NT2/D1 (cell line): Measurements from ENCODE around the gene GPX2.

Experiments
- DNase-seq: peaks from one replicate; pipeline ENCODE4 v3.0.0-alpha.2; 2011; ENCODE audit warnings: low read depth, low spot score
- H3K27me3 ChIP-seq: 2 replicates; pipeline ENCODE4 v1.6.0; 2011; ENCODE audit warnings: mild to moderate bottlenecking; ENCODE audit not compliant: insufficient read length, insufficient read depth
- H3K36me3 ChIP-seq: 2 replicates; pipeline ENCODE4 v1.6.1; 2011; ENCODE audit warnings: mild to moderate bottlenecking, low read length, mixed read lengths; ENCODE audit not compliant: insufficient read depth, insufficient read length
- H3K4me1 ChIP-seq: 2 replicates; pipeline ENCODE4 v1.5.1; 2011; ENCODE audit not compliant: insufficient read depth, insufficient read length
- H3K4me3 ChIP-seq: 2 replicates; pipeline ENCODE4 v1.5.1; 2011; ENCODE audit warnings: low read depth; ENCODE audit not compliant: insufficient read length
- H3K9ac ChIP-seq: 2 replicates; pipeline ENCODE4 v1.6.0; 2011; ENCODE audit warnings: low read depth; ENCODE audit not compliant: insufficient read length
- H3K9me3 ChIP-seq: 2 replicates; pipeline ENCODE4 v1.5.1; 2011; ENCODE audit warnings: mild to moderate bottlenecking, low read length; ENCODE audit not compliant: insufficient read depth
- SUZ12 ChIP-seq: IDR thresholded peaks from 2 replicates; pipeline ENCODE4 v1.6.1; 2011; ENCODE audit not compliant: insufficient read length, insufficient read depth; ENCODE audit errors: extremely low read depth
- YY1 ChIP-seq: IDR thresholded peaks from 2 replicates; pipeline ENCODE4 v1.6.1; 2011; ENCODE audit not compliant: insufficient read length, insufficient read depth
- ZNF274 ChIP-seq: IDR thresholded peaks from 2 replicates; pipeline ENCODE4 v1.6.1; 2011; ENCODE audit warnings: mild to moderate bottlenecking, low read depth, low read length

The GPX2 gene

DNA sequence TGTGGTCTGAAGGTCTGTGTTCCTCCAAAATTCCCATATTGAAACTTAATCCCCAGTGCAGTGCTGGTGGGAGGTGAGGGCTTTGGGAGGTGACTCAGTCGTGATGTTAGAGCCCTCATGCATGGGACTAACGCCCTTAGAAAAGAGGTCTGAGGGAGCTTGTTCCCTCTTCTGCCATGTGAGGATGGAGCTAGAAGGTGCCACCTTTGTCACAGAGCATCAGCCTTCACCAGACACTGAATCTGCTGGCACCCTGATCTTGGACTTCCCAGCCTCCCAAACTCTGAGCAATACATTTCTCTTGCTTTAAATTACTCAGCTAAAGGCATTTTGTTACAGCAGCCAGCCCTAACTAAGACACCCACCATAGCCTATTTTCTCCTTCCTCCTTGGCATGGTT is 15.7 kb upstream of the GPX2 start:
- Histone ChIP-seq H3K27me3 (no peaks in the 10 kb centered on the region), H3K4me3 (no peak overlapping the region), H3K9me3 (no peaks in the 10 kb centered on the region), H3K9ac (no peak overlapping the region), H3K36me3 (peaks cover 21% of the 10 kb centered on the region), H3K4me1 (peaks cover 15% of the 10 kb centered on the region)
- no peak for TF ChIP-seq SUZ12
- no peak for TF ChIP-seq YY1
- TF ChIP-seq ZNF274: no peak
- no peak for DNase-seq

DNA sequence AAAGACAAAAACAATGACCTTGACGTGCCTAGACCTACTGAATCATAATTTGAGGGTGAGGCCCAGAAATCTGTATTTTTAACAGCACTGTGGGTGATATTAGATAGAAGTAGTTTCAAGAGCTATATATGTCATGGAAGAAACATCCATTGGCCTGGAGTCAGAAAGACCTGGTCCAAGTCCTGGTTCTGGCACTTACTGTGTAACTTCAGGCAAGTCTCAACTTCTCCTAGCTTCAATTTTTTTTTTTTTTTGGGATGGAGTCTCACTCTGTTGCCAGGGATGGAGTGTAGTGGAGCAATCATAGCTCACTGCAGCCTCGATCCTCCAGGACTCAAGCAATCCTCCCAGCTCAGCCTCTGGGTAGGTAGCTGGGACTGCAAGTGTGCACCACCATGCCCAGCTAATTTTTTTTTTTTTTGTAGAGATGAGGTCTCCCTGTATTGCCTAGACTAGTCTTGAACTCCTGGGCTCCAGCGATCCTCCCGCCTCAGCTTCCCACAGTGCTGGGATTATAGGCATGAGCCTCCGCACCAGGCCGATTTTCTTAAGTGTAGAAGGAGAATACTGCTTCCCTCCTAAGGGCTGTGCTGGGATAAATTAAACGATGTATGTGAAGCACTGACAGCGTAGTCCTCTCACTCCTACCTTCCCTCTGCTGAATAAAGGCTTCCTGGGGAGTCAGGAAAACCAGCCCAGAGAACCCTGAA is 14.3 kb upstream of the GPX2 start:
- no peak overlapping the region for H3K9ac ChIP-seq
- H3K36me3 ChIP-seq: peaks cover 20% of the 10 kb centered on the region
- no peaks in the 10 kb centered on the region for H3K27me3 ChIP-seq
- TF ChIP-seq ZNF274 (no peak), YY1 (no peak), SUZ12 (no peak)
- peaks cover 15% of the 10 kb centered on the region for H3K4me1 ChIP-seq
- H3K4me3 ChIP-seq: no peak overlapping the region
- no peak for DNase-seq
- no peaks in the 10 kb centered on the region for H3K9me3 ChIP-seq

- DNase-seq: no peak
- H3K9me3 ChIP-seq: no peaks in the 10 kb centered on the region
- H3K36me3 ChIP-seq: peaks cover 35% of the 10 kb centered on the region
- H3K27me3 ChIP-seq: no peaks in the 10 kb centered on the region
- no peak overlapping the region for H3K4me3 ChIP-seq
- no peak for TF ChIP-seq ZNF274
- no peak for TF ChIP-seq YY1
- TF ChIP-seq SUZ12: no peak
- peaks cover 15% of the 10 kb centered on the region for H3K4me1 ChIP-seq
- no peak overlapping the region for H3K9ac ChIP-seq
Measured at GRCh38 chr14:64955297-64955696, 12.8 kb upstream of the GPX2 start.

DNA sequence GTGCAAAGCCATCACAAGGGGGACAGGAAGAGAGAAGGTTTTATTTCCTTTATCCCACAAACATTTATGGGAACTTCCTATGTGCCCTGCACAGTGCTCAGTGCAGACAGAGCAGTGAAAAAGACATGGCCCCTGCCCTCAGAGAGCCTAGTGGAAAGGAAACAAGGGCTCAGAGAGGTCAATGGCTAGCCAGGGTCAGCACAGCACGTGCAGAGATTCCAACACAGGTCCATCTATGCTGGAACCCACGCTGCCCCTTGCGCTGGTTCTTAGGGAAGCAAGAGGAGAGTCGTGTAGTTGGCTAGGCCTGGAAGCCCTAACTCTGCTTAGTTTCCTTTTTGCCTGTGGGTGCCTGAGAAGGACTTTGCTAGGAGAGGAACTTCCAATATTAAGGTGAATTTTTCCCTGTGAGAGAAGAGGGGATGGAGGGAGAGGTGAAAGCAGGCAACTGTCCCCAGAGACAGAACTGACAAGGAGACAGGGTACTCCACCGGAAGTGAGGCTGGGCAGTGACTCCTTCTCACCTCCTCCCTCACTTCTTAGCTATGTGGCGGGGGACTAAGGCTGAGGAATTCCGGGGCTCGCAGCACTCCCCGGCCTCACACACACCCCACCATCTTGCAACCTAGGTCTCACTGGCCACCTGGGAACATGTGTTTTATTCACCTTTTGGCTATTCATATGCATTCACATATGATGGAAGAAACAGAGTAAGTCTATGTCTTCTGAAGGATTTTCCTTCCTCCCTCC is 12.1 kb upstream of the GPX2 start:
- Histone ChIP-seq H3K4me1 (peaks cover 11% of the 10 kb centered on the region), H3K9me3 (no peaks in the 10 kb centered on the region), H3K4me3 (no peak overlapping the region), H3K27me3 (no peaks in the 10 kb centered on the region), H3K36me3 (peaks cover 42% of the 10 kb centered on the region), H3K9ac (peak overlapping the region; percentile 10)
- no peak for DNase-seq
- TF ChIP-seq YY1 (no peak), SUZ12 (no peak), ZNF274 (no peak)

- H3K9me3 ChIP-seq: no peaks in the 10 kb centered on the region
- TF ChIP-seq ZNF274: no peak
- TF ChIP-seq YY1: no peak
- no peak for TF ChIP-seq SUZ12
- H3K4me3 ChIP-seq: no peak overlapping the region
- no peak overlapping the region for H3K9ac ChIP-seq
- peaks cover 11% of the 10 kb centered on the region for H3K4me1 ChIP-seq
- no peaks in the 10 kb centered on the region for H3K27me3 ChIP-seq
- DNase-seq: no peak
- H3K36me3 ChIP-seq: peaks cover 45% of the 10 kb centered on the region
Measured at GRCh38 chr14:64953661-64954060, 11.1 kb upstream of the GPX2 start.

GRCh38 chr14:64953310-64953654 is 10.7 kb upstream of the GPX2 start:
- no peak for TF ChIP-seq SUZ12
- no peak for TF ChIP-seq YY1
- TF ChIP-seq ZNF274: no peak
- DNase-seq: no peak
- Histone ChIP-seq H3K27me3 (no peaks in the 10 kb centered on the region), H3K9ac (no peak overlapping the region), H3K36me3 (peaks cover 46% of the 10 kb centered on the region), H3K4me3 (no peak overlapping the region), H3K4me1 (peaks cover 11% of the 10 kb centered on the region), H3K9me3 (no peaks in the 10 kb centered on the region)

- Histone ChIP-seq H3K4me3 (no peak overlapping the region), H3K4me1 (peaks cover 11% of the 10 kb centered on the region), H3K9me3 (no peaks in the 10 kb centered on the region), H3K9ac (no peak overlapping the region), H3K36me3 (peaks cover 51% of the 10 kb centered on the region), H3K27me3 (no peaks in the 10 kb centered on the region)
- no peak for DNase-seq
- no peak for TF ChIP-seq SUZ12
- no peak for TF ChIP-seq ZNF274
- TF ChIP-seq YY1: no peak
Measured at GRCh38 chr14:64952598-64953309, 10.2 kb upstream of the GPX2 start.
